ENCODE measurements around the gene FAHD2B. TPM values are rescaled to one million over a fixed set of nuclear protein-coding genes. Genes with fewer than 3 reads are reported as not detected.

Gene FAHD2B
- total RNA-seq: 4.5 and 12.8 TPM in 2 replicates

GRCh38 chr2:97094772-97095611 is at the start of gene FAHD2B:
TSS of gene FAHD2B (minus strand) at chr2:97094882. CDS start at chr2:97091706, 3,176 bp downstream.

DNA sequence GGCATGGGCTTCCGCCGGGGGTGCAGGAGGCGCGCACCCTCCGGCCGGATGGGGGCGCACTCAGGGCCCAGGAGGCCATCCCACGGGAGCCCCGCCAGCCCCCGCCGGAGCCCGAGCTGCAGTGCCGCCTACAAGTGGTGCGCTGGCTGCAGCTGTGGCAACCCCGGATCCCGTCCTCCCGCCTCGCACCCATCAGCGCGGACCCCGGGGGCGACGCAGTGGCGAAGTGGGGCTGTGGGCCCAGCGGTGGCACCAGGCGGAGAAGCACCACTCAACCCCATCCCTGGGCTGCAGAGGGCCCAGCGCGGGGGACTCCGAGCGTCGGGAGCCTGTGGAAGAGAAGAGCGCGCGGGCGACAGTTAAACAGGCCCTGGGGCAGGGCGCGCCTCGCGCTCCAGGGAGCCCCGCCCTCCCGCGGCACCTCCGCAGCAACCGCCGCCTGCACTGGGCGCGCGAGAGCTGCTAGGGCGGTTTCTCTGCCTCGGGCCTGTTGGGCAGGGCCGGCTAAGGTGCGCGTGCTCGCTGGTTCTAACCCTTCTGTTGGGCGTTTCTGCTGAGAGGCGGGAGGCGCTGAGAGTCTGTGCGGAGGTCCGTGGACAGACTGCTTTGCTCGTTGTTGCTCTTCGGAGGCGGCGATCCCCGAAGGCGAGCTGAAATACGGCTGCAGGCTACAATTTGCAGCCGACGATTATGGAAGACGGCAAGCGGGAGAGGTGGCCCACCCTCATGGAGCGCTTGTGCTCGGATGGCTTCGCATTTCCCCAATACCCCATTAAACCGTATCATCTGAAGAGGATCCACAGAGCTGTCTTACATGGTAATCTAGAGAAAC is 18.6 kb upstream of the FAHD2B start, which contains the start of gene ANKRD36:
Gene ANKRD36, plus strand, starts transcription at position 104 of the 832 bp plus-strand sequence. Its CDS starts 587 bp downstream, at position 691.

Other genes starting within 250 kb of the FAHD2B start
- 9.7 and 20.7 TPM in 2 replicates for gene ANKRD39, start 236.9 kb downstream of the FAHD2B start, total RNA-seq
- 28.2 and 39.0 TPM in 2 replicates for gene SEMA4C, start 224.8 kb downstream of the FAHD2B start, total RNA-seq
- not detected in 2 replicates for gene FAM178B, start 108.3 kb downstream of the FAHD2B start, total RNA-seq
- 7.1 and 13.0 TPM in 2 replicates for gene ANKRD36, start 18.3 kb upstream of the FAHD2B start, total RNA-seq

Measured in cardiac atrium fibroblast (primary cell).